GM18505 (cell line): ENCODE data around the gene ICAM4.
"Not testable (repeated sequence)": the region's sequence is repeated elsewhere in the genome, so short reads cannot be mapped to it uniquely, and the experiment has no call there.

Experiments
- ATAC-seq: cut with Tn5 transposase; IDR thresholded peaks from one replicate; pipeline ENCODE4 v1.9.1; 2021; ENCODE audit not compliant: unreplicated experiment
- POLR2A ChIP-seq: IDR thresholded peaks from 4 replicates; pipeline ENCODE4 v1.6.1; 2011; ENCODE audit warnings: borderline replicate concordance; ENCODE audit not compliant: insufficient read depth, insufficient read length; ENCODE audit errors: extremely low read depth

Gene ICAM4, protein sequence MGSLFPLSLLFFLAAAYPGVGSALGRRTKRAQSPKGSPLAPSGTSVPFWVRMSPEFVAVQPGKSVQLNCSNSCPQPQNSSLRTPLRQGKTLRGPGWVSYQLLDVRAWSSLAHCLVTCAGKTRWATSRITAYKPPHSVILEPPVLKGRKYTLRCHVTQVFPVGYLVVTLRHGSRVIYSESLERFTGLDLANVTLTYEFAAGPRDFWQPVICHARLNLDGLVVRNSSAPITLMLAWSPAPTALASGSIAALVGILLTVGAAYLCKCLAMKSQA

DNA sequence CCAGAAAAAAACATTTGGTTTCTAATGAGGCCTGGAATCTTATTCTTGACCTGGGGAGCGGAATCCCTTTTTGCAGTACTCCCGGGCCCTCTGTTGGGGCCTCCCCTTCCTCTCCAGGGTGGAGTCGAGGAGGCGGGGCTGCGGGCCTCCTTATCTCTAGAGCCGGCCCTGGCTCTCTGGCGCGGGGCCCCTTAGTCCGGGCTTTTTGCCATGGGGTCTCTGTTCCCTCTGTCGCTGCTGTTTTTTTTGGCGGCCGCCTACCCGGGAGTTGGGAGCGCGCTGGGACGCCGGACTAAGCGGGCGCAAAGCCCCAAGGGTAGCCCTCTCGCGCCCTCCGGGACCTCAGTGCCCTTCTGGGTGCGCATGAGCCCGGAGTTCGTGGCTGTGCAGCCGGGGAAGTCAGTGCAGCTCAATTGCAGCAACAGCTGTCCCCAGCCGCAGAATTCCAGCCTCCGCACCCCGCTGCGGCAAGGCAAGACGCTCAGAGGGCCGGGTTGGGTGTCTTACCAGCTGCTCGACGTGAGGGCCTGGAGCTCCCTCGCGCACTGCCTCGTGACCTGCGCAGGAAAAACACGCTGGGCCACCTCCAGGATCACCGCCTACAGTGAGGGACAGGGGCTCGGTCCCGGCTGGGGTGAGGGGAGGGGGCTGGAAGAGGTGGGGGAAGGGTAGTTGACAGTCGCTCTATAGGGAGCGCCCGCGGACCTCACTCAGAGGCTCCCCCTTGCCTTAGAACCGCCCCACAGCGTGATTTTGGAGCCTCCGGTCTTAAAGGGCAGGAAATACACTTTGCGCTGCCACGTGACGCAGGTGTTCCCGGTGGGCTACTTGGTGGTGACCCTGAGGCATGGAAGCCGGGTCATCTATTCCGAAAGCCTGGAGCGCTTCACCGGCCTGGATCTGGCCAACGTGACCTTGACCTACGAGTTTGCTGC is at the start of gene ICAM4:
Gene ICAM4 (plus strand): TSS at position 153 of the 935 bp plus-strand sequence. CDS start 58 bp downstream, at position 211.
- TF ChIP-seq POLR2A = no peak
- no peak for ATAC-seq

DNA sequence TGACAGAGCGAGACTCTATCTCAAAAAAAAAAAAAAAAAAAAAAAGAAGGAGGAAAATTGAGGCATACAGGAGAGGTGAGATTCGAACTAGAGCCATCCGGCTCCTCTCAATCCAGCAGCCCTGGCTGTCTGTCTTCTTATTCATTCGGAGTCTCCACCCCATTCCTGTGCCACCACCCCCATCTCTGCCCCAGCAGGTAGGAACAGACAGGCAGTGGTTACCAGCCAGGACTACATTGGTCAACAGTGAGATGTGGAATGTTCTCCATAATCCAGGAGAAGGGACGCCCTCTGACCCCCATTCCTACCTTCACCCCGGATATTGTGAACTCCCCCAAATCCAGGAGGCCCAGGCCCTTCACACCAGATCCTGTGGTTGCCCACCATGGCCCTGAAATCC is 49.1 kb upstream of the ICAM4 start:
- no peak for ATAC-seq
- no peak for TF ChIP-seq POLR2A

DNA sequence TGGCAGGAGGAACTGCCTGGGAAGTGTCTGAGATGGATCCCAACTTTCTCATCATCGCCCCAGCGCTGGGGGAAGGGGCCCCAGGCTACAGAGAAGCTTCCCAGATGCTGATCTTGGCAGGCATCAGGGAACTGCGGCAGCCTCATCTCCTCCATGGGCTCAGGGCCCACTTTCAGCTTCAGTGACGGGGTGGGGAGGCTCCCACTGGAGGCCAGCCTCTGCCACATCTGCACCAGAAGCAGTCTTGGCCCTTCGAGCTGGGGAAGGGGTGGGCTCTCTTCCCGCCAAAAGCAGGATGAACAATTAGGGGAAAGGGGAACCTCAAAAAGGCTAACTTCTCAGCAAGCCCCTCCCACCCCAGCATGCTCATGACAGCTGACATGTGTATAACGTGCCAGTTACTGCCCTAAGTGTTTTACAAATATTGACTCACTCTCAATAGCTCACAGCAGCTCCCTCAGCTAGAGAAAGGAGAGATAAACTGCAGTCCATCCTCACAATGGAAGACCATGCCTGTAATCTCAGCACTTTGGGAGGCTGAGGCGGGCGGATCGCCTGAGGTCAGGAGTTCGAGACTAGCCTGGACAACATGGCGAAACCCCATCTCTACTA is 48.5 kb upstream of the ICAM4 start:
- TF ChIP-seq POLR2A = no peak
- no peak for ATAC-seq

DNA sequence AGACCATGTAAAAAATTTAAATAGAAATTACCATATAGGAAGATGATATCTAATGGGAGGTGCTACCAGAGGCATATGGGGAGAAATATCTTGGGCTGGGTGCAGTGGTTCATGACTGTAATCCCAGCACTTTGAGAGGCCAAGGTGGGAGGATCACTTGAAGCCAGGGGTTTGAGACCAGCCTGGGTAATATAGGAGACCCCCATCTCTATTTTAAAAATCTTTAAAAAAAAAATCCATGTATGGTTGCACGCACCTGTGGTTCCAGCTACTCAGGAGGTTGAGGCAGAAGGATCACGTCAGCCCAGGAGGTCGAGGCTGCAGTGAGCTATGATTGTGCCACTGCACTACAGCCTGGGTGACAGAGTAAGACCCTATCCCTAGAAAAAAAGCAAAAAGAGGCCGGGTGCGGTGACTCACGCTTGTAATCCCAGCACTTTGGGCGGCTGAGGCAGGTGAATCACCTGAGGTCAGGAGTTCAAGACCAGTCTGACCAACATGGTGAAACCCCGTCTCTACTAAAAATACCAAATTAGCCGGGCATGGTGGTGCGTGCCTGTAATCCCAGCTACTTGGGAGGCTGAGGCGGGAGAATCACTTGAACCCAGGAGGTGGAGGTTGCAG is 44.8 kb upstream of the ICAM4 start:
- not testable (repeated sequence) for ATAC-seq

DNA sequence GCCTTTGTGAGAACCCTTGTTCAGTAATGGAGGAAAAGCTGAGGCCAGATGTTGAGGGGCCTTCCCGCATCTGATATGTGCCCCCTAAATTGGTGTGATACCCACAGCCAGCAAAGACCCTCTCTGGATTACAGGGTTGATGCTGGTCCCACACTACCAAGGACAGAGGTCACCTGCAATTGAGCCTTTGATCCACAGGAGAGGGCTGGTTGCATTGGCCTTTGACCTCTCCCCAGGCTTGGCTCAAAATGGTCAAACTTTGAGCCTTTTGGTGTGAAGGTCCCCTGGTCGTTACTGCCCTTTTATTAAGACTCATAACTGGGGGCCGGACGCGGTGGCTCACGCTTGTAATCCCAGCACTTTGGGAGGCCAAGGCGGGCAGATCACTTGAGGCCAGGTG is 43.1 kb upstream of the ICAM4 start:
- no peak for ATAC-seq
- TF ChIP-seq POLR2A = no peak

DNA sequence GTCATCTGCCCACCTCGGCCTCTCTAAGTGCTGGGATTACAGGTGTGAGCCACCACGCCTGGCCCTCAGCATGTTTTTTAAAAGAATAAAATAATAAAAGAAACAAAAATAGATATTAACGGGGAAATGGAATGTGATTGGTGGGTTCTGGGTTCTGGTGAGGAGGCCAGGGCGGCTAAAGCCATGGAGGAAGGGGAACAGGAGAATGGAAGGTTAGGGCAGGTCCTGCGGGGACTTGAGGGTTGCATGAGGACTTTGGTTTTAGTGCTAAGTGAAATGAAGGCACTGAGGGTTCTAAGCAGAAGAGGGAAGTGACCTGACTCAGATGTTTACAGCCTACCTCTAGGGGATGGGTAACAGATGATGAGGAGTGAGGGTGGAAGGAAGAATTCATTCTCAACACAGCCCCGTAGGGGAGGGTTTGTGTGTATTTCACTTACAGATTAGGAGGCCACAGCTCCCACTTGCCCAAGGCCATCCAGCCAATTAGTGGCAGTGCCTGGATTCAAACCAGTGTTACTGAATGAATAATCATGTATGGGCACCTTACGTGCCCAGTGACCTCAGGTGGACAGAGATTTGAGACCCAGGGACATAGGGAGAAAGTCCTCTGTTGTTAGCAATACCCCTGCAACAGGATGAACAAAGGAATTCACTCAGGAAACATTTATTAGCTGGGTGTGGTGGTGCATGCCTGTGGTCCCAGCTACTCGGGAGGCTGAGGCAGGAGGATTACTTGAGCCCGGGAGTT is 41.4 kb upstream of the ICAM4 start:
- TF ChIP-seq POLR2A = peak; percentile 28
- ATAC-seq = no peak

DNA sequence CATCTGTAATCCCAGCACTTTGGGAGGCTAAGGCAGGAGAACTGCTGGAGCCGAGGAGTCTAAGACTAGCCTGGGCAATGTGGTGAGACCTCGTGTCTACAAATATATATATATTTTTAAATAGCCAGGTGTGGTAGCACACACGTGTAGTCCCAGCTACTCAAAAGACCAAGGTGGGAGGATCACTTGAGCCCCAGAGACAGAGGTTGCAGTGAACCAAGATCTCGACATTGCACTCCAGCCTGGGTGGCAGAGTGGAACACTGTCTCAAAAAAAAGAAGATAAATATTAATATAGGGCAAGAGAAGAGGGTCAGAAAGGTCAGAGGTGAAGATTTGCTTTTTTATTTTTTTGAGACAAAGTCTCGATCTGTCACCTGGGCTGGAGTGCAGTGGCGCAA is 40.2 kb upstream of the ICAM4 start:
- no peak for TF ChIP-seq POLR2A
- no peak for ATAC-seq

DNA sequence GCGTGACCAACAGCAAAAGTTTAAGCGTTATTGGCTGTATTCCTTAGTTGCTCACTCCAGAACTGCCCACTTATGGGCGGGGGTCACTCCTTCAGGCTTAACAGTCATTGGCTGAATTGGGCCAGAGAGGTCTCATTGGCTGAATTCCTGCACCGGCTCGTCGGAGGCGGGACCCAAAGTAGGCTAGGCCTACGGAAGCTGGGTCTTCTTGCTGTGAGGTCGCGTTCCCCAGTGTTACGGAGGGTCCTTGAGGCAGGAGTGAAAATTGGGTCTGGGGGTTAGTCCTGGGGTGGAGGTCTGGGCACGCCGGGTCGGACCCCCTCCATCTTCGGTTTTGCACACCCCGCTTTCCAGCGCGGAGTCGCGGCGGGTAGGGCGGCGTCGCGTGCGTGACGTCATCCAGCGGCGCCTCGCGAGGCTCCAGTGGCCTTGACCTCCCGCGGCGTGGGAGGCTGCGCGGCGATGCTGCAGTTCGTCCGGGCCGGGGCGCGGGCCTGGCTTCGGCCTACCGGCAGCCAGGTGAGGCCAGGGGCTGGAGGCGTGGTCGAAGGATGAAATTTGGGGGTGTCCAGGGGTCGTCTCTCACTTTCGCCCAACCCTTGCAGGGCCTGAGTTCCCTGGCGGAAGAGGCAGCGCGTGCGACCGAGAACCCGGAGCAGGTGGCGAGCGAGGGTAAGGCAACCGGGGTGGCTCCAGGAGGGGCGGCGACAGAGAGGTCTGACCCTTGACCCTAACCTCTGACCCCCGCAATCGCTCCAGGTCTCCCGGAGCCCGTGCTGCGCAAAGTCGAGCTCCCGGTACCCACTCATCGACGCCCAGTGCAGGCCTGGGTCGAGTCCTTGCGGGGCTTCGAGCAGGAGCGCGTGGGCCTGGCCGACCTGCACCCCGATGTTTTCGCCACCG is 34.7 kb upstream of the ICAM4 start, which contains the start of gene MRPL4:
Gene MRPL4 (plus strand): TSS at position 423 of the 903 bp plus-strand sequence. CDS start 40 bp downstream, at position 463.
- peak; percentile 84 for TF ChIP-seq POLR2A
- peak; percentile 73 for ATAC-seq

DNA sequence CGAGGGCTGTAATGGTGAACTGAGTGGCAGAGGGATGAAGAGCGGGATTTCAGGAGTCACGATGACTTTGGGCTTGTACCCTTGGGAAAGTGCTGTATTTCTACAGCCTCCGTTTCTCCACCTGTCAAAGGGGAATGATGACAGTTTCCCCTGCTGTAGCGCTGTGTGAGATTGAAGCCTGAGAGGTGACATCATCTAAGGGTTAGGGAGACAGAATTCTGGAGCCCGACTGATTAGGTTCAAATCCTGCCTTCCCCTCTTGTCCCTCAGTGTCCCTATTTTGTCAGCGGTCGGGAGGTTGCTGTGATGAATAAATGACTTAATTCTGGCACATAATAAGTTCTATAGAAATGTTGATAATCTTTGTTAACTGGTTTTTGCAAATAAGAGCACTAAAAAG is 34.0 kb upstream of the ICAM4 start:
- no peak for ATAC-seq
- no peak for TF ChIP-seq POLR2A

DNA sequence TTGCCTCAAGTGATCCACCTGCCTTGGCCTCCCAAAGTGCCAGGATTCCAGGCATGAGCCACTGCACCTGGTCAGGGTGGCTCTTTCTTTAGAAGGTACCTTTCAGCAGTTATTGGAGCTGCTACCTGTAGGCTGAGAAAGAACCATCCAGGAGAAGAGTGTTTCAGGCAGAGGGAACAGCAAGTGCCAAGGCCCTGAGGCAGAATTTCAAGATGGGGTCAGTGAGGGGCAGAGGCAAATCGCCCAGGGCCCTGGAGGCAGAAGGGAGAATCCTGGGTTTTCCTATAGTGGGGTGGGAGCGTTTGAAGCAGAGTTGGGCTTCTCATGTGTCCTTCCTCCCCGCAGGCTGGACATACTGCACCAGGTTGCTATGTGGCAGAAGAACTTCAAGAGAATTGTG is 32.5 kb upstream of the ICAM4 start:
- no peak for ATAC-seq
- no peak for TF ChIP-seq POLR2A

DNA sequence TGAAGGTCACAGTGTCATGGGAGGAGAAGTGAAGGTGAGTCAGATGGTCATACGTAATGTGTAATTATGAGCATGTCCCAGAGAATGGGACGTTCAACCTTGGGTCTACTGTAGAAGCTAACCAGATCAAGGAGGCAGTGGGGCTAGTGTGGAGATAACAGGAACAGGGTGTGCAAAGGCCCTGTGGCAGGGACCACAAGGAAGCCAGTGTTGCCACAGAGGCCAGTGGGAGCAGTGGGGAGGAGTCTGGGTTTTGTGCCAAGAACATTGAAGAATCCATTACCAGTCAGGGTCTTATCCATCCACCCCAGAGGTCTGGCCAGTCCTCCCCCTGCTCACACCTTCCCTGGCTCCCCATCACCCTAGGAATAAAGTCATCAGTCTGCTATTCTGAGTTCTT is 31.4 kb upstream of the ICAM4 start:
- TF ChIP-seq POLR2A = no peak
- no peak for ATAC-seq

DNA sequence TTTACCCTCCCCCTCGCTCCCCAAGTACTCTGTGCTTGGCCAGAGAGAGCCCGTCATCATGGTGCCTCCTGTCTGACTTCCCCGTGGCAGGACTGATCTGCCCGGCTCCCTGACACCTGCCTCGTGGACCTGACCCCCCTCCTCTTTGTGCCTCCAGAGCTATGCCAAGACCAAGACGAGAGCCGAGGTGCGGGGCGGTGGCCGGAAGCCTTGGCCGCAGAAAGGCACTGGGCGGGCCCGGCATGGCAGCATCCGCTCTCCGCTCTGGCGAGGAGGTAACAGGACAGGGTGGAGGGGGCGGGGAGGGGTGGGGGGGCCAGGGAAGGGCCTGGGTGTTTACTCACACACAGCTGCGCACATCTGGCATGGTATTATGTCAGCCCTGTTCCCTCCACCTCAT is 30.2 kb upstream of the ICAM4 start:
- TF ChIP-seq POLR2A = no peak
- ATAC-seq = no peak
